Skeletal muscle satellite cell (primary cell): Measurements from ENCODE around the gene TBL1XR1.

Source experiments
- H3K27me3 ChIP-seq: 2 replicates; pipeline ENCODE4 v1.7.0; 2013; ENCODE audit warnings: low read length; ENCODE audit not compliant: control insufficient read depth, insufficient read depth
- H3K36me3 ChIP-seq: 2 replicates; pipeline ENCODE4 v1.7.0; 2013; ENCODE audit warnings: mild to moderate bottlenecking, control low read depth, low read length; ENCODE audit not compliant: insufficient read depth
- H3K4me1 ChIP-seq: 2 replicates; pipeline ENCODE4 v1.7.0; 2013; ENCODE audit warnings: low read length; ENCODE audit not compliant: control insufficient read depth, insufficient read depth
- H3K4me2 ChIP-seq: 2 replicates; pipeline ENCODE4 v1.7.0; 2013; ENCODE audit warnings: mild to moderate bottlenecking, low read length
- H3K4me3 ChIP-seq: 2 replicates; pipeline ENCODE4 v1.7.0; 2013; ENCODE audit warnings: low read length
- H3K9ac ChIP-seq: 2 replicates; pipeline ENCODE4 v1.7.0; 2013; ENCODE audit warnings: mild to moderate bottlenecking, low read depth, low read length, moderate library complexity
- H3K9me3 ChIP-seq: replicated peaks from 2 replicates; pipeline ENCODE4 v1.7.0; 2013; ENCODE audit warnings: mild to moderate bottlenecking, control low read depth, low read length

The TBL1XR1 gene

GRCh38 chr3:177102553-177102952 lies 94.7 kb downstream of the TBL1XR1 start:
- peaks cover 4% of the 10 kb centered on the region for H3K4me1 ChIP-seq
- H3K4me3 ChIP-seq: no peak overlapping the region
- H3K36me3 ChIP-seq: no peaks in the 10 kb centered on the region
- no peak overlapping the region for H3K4me2 ChIP-seq
- no peaks in the 10 kb centered on the region for H3K9me3 ChIP-seq
- no peaks in the 10 kb centered on the region for H3K27me3 ChIP-seq
- H3K9ac ChIP-seq: no peak overlapping the region

GRCh38 chr3:177098551-177098950 lies 98.7 kb downstream of the TBL1XR1 start:
- H3K4me3 ChIP-seq: no peak overlapping the region

DNA sequence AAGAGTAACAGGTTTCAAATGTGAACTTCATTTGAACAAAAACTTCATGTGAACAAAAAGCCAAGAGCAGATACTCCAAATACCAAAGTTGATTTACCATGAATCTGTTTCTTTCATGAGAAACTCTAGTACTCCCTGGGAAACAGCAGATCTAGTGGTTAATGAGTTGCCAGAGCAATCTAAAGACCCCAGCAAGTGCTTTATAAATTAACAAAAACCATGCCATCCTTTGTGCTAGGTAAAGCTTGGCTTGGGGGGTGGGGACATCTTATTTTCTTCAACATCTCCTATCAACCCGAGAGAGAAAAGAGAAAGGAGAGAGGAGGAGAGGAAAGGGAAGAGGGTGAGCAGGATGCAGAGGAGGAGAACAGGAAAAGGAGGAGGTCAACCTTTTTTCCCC lies 100.7 kb downstream of the TBL1XR1 start:
- Histone ChIP-seq H3K9ac (no peak overlapping the region), H3K27me3 (no peaks in the 10 kb centered on the region), H3K4me2 (no peak overlapping the region), H3K9me3 (no peaks in the 10 kb centered on the region), H3K4me3 (no peak overlapping the region), H3K4me1 (no peaks in the 10 kb centered on the region), H3K36me3 (no peaks in the 10 kb centered on the region)

More at GRCh38 chr3:177098551-177098950, 98.7 kb downstream of the TBL1XR1 start:
- no peaks in the 10 kb centered on the region for H3K4me1 ChIP-seq
- H3K36me3 ChIP-seq: no peaks in the 10 kb centered on the region
- no peaks in the 10 kb centered on the region for H3K27me3 ChIP-seq
- H3K4me2 ChIP-seq: no peak overlapping the region
- H3K9me3 ChIP-seq: no peaks in the 10 kb centered on the region
- H3K9ac ChIP-seq: no peak overlapping the region

- Histone ChIP-seq H3K4me1 (no peaks in the 10 kb centered on the region), H3K9ac (no peak overlapping the region), H3K4me3 (no peak overlapping the region), H3K36me3 (no peaks in the 10 kb centered on the region), H3K9me3 (no peaks in the 10 kb centered on the region), H3K4me2 (no peak overlapping the region), H3K27me3 (no peaks in the 10 kb centered on the region)
These were observed 103.3 kb downstream of the TBL1XR1 start for GRCh38 chr3:177093966-177094365.

DNA sequence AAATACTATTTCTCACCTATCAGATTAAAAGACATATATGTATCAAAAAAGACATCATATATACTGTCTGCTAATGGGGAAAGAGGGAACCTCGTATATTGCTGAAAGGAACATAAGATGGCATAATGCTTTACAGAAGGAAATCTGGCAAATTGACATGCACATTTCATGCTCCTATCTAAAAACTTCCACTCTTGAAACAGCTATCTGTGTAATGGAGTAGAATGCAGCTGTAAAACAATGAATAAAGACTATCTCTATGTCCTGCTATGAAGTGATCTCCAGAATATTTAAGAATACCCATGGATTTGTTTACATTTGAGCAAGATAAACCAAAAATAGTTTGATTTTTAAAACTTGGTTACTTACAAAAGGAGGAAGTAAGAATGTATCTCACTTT lies 107.4 kb downstream of the TBL1XR1 start:
- peaks cover 4% of the 10 kb centered on the region for H3K36me3 ChIP-seq
- no peaks in the 10 kb centered on the region for H3K9me3 ChIP-seq
- no peak overlapping the region for H3K9ac ChIP-seq
- no peak overlapping the region for H3K4me2 ChIP-seq
- no peaks in the 10 kb centered on the region for H3K4me1 ChIP-seq
- H3K27me3 ChIP-seq: no peaks in the 10 kb centered on the region
- no peak overlapping the region for H3K4me3 ChIP-seq

DNA sequence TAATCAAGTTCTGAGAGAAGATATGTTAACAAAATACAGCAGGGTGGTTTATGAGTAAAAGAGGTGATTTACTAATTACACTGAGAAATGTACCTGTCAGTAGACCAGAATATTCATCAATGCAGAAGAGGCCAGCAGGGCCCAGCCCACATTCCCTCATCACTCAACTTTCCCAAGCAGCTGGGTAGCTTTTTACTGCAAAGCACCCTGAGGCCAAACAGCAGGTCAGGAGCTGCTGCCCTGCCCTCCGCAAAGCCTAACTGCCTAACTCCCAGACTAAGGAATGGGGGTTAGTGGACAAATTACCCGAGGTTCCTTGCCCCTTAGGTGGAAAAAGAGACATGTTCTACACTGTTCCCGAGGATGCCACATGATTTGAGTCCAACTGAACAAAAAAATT lies 108.2 kb downstream of the TBL1XR1 start:
- no peak overlapping the region for H3K4me2 ChIP-seq

DNA sequence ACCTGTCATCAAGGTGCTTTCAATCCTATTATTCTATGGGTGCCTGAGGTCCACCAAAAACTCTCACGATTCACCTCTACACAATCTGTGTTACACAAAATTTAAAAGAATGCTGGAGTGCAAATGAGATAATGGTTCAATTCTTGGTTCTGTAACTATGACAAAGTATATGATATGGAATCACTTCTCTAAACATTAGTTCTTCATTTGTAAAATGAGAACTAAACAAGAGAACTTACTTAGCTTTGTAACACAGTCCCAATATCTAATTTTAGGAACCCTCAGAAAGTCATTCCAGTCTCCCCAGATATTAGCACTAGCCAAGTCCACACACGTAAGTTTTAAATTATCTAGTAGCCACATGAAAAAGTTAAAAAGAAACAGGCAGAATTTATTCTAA lies 111.5 kb downstream of the TBL1XR1 start:
- Histone ChIP-seq H3K4me3 (no peak overlapping the region), H3K9ac (no peak overlapping the region), H3K36me3 (peaks cover 4% of the 10 kb centered on the region), H3K27me3 (no peaks in the 10 kb centered on the region), H3K4me2 (no peak overlapping the region), H3K4me1 (no peaks in the 10 kb centered on the region), H3K9me3 (no peaks in the 10 kb centered on the region)

More for the DNA sequence above, 108.2 kb downstream of the TBL1XR1 start:
- Histone ChIP-seq H3K27me3 (no peaks in the 10 kb centered on the region), H3K4me1 (no peaks in the 10 kb centered on the region), H3K9me3 (no peaks in the 10 kb centered on the region), H3K9ac (no peak overlapping the region), H3K36me3 (peaks cover 4% of the 10 kb centered on the region), H3K4me3 (no peak overlapping the region)

DNA sequence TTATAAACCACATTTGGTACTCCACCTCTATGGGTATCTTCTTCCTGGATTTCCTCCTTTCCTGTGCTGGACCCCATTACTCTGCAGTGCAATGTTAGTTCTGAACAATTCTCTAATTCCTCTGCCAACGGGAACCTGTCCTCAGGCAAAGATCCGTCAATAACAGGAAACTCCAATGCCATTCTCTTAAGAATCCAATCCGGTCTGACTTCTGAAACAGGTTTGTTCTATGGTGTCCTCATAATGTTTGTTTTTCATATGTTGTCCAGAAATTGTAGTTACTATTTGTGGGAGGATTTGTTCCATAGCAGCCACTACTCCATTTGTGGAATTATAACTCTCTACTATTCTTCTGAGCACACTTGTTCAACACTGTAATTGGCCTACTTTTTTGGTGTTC lies 112.7 kb downstream of the TBL1XR1 start:
- H3K4me2 ChIP-seq: no peak overlapping the region
- H3K4me1 ChIP-seq: no peaks in the 10 kb centered on the region
- H3K9me3 ChIP-seq: no peaks in the 10 kb centered on the region

DNA sequence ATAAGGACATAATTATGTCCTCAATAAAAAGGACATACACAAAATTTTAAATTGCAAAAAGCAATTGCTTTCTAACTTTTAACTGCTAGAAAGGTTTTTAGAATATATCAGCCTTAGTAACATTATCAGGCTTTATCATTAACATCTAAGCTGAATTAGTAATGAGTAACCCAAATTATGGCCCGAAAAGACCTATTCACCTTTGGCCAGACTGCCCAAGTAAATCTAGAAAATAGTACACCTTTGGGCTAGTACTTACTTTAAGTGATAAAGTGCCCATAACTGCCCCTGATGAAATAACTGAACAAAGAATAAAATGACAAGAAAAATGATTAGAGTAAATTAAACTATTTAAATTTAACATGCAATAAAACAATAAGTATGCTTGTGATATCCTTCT lies 117.2 kb downstream of the TBL1XR1 start:
- no peaks in the 10 kb centered on the region for H3K27me3 ChIP-seq
- H3K36me3 ChIP-seq: peaks cover 9% of the 10 kb centered on the region
- no peak overlapping the region for H3K9ac ChIP-seq
- H3K9me3 ChIP-seq: no peaks in the 10 kb centered on the region
- no peaks in the 10 kb centered on the region for H3K4me1 ChIP-seq
- no peak overlapping the region for H3K4me2 ChIP-seq
- H3K4me3 ChIP-seq: no peak overlapping the region

More for the DNA sequence above, 112.7 kb downstream of the TBL1XR1 start:
- Histone ChIP-seq H3K4me3 (no peak overlapping the region), H3K27me3 (no peaks in the 10 kb centered on the region), H3K36me3 (peaks cover 4% of the 10 kb centered on the region), H3K9ac (no peak overlapping the region)

- Histone ChIP-seq H3K4me2 (no peak overlapping the region), H3K9me3 (no peaks in the 10 kb centered on the region)
These were observed 117.6 kb downstream of the TBL1XR1 start for GRCh38 chr3:177079684-177080083.

DNA sequence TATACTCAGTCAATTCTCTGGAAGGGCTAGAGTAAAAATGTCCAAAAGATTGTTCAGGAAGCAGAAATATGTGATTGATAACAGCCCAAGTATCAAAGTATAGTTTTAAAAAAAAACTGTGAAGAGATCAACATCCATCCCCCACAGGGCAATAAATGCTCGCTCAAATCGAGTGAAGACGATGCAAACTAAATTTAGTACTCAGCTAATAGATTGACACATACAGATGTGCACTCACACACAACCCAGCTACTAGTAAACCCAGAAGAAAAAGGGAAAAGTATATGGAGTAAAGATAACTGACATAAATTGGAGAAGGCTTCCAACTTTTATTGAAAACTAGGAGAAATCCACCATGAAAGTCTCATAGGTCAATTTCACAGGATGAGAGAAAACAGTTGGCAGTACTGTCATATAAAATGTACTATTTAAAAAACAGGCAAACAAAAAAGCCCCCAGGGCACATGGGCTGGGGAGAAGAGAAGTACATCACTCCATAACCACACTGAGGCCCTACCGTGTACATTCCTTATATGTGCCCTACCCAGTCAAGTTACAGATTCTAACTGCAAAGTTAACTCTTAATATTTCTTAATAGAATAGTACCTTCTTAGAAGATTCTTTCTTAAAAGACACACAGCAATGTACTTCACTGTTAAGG lies 125.7 kb downstream of the TBL1XR1 start:
- H3K4me2 ChIP-seq: no peak overlapping the region
- H3K9ac ChIP-seq: no peak overlapping the region
- H3K27me3 ChIP-seq: no peaks in the 10 kb centered on the region
- peaks cover 8% of the 10 kb centered on the region for H3K36me3 ChIP-seq
- no peaks in the 10 kb centered on the region for H3K9me3 ChIP-seq
- peaks cover 9% of the 10 kb centered on the region for H3K4me1 ChIP-seq
- H3K4me3 ChIP-seq: no peak overlapping the region

More at GRCh38 chr3:177079684-177080083, 117.6 kb downstream of the TBL1XR1 start:
- no peaks in the 10 kb centered on the region for H3K4me1 ChIP-seq
- peaks cover 9% of the 10 kb centered on the region for H3K36me3 ChIP-seq
- no peak overlapping the region for H3K9ac ChIP-seq
- no peak overlapping the region for H3K4me3 ChIP-seq
- no peaks in the 10 kb centered on the region for H3K27me3 ChIP-seq
